Spleen (tissue), 7 donors: ENCODE data around the gene APOBEC4.

ENCODE experiments used
- CTCF ChIP-seq, 11 experiments: fragments of 200-600 bp in 7 of 11; fragments of 450-650 bp in 4 of 11; sonication (generic) in 4 of 11; IDR thresholded peaks in 8 of 11; conservative IDR thresholded peaks in 3 of 11; 1 replicate in 7 of 11; 2 replicates in 4 of 11; pipeline versions ENCODE4 v1.4.0 to v1.8.0; 2016 to 2021; ENCODE audit warnings: antibody characterized with exemption in 11 of 11, inconsistent platforms in 4 of 11, mild to moderate bottlenecking in 1 of 11
- POLR2A ChIP-seq, 3 donors: fragments of 450-650 bp; IDR thresholded peaks; one replicate each; pipeline ENCODE4 v1.5.1; 2017; ENCODE audit warnings: antibody characterized with exemption in 3 of 3, mild to moderate bottlenecking in 1 of 3
- donor health status: DM: no; HTN: no; CAD: no; lungs with moderate emphysema.
- donor health status: DM: no; HTN: no; CAD: no.
- donor health status: DM: no; HTN: no; CAD: no.

- TF ChIP-seq CTCF (IDR thresholded peaks at IDR 0.05 in 8 of 11, conservative IDR thresholded peaks at IDR 0.05 in 3 of 11) (no peak), POLR2A (IDR thresholded peaks at IDR 0.05) (no peak)
Measured at GRCh38 chr1:183675381-183675780, 22.3 kb upstream of the APOBEC4 start.
